ENCODE results near the gene LCP2. TPM values are rescaled to one million over a fixed set of nuclear protein-coding genes. Genes with fewer than 3 reads are reported as not detected.

Gene LCP2
- total and polyA plus RNA-seq, 2 experiments from 2014 or later: 0.80 TPM; not detected in 1

DNA sequence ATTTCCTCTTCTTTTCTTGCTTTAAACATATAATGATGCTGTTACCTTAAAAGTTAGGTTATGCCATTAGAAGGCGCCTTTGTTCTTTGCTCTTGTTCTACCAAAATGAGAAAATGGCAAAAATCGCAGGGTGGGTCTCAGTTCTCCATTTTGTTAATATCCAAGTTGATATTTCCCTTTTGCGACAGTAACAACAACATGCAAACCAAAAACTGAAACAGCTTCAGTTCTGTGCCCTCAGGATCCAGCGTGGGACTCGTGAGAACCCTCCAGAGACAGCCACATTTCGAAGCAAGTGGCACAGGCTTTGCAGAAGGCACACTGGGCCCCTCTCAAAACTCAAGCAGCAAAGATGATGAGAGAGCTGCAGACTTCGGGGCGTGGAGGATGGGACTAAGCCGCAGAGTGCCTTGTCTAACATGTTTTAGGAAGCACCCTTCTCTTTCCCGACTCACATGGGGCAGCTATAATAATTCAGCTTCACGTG is 33.0 kb upstream of the LCP2 start:
- no peaks in the 10 kb centered on the region for H4K20me1 ChIP-seq (ENCODE audit: insufficient read depth, poor library complexity, severe bottlenecking)
- H3K9me3 ChIP-seq (ENCODE audit: low read depth): no peaks in the 10 kb centered on the region
- H3K36me3 ChIP-seq (replicated peaks; ENCODE audit: insufficient read depth, low read depth): no peaks in the 10 kb centered on the region
- no peak overlapping the region for H3K4me3 ChIP-seq
- DNase-seq (ENCODE audit: low spot score): no peak
- H3K27me3 ChIP-seq: no peaks in the 10 kb centered on the region
- H3K27ac ChIP-seq: no peak overlapping the region
- WGBS (ENCODE audit: low lambda C conversion rate, missing lambda C conversion rate): 92% methylated on average over 11 of the region's 11 CpGs
- no peaks in the 10 kb centered on the region for H3K4me1 ChIP-seq (ENCODE audit: insufficient read depth)
- no peak overlapping the region for H2AFZ ChIP-seq
- H3K79me2 ChIP-seq: no peaks in the 10 kb centered on the region
- H3K4me2 ChIP-seq: no peak overlapping the region
- H3K9me2 ChIP-seq (replicated peaks; ENCODE audit: insufficient read depth): no peaks in the 10 kb centered on the region
- TF ChIP-seq, protein P1, sequence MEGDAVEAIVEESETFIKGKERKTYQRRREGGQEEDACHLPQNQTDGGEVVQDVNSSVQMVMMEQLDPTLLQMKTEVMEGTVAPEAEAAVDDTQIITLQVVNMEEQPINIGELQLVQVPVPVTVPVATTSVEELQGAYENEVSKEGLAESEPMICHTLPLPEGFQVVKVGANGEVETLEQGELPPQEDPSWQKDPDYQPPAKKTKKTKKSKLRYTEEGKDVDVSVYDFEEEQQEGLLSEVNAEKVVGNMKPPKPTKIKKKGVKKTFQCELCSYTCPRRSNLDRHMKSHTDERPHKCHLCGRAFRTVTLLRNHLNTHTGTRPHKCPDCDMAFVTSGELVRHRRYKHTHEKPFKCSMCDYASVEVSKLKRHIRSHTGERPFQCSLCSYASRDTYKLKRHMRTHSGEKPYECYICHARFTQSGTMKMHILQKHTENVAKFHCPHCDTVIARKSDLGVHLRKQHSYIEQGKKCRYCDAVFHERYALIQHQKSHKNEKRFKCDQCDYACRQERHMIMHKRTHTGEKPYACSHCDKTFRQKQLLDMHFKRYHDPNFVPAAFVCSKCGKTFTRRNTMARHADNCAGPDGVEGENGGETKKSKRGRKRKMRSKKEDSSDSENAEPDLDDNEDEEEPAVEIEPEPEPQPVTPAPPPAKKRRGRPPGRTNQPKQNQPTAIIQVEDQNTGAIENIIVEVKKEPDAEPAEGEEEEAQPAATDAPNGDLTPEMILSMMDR (IDR thresholded peaks at IDR 0.05; ENCODE audit: poor library complexity): no peak
- no peak for TF ChIP-seq EZH2phosphoT487 (IDR thresholded peaks at IDR 0.05; ENCODE audit: low read depth, severe bottlenecking, unreplicated experiment)
- no peak for TF ChIP-seq EZH2 (IDR thresholded peaks at IDR 0.05; ENCODE audit: borderline replicate concordance)

DNA sequence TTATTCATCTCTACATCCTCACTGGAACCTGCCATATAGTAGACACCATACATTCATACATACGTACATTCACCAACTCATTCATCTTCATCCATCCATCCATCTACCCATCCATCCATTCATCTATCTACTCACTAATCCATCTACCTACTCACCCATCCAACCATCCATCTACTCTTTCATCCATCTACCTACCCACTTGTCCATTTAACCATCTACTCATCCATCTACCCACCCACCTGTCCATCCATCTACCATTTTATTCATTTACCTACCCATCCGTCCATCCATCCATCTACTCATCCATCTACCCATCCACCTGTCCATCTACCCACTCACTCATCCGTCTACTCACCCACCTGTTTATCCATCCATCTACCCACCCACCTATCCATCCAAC is 31.9 kb upstream of the LCP2 start:
- H3K9me2 ChIP-seq (replicated peaks; ENCODE audit: insufficient read depth): no peaks in the 10 kb centered on the region
- no peaks in the 10 kb centered on the region for H3K9me3 ChIP-seq (ENCODE audit: low read depth)
- no peak overlapping the region for H3K4me3 ChIP-seq
- no peak overlapping the region for H3K27ac ChIP-seq
- no peaks in the 10 kb centered on the region for H3K36me3 ChIP-seq (replicated peaks; ENCODE audit: insufficient read depth, low read depth)
- H4K20me1 ChIP-seq (ENCODE audit: insufficient read depth, poor library complexity, severe bottlenecking): no peaks in the 10 kb centered on the region
- no peaks in the 10 kb centered on the region for H3K27me3 ChIP-seq
- H2AFZ ChIP-seq: no peak overlapping the region
- TF ChIP-seq, protein P1 (IDR thresholded peaks at IDR 0.05; ENCODE audit: poor library complexity): no peak
- no peak for TF ChIP-seq EZH2 (IDR thresholded peaks at IDR 0.05; ENCODE audit: borderline replicate concordance)
- WGBS (ENCODE audit: low lambda C conversion rate, missing lambda C conversion rate): 88% methylated on average over 3 of the region's 3 CpGs
- no peak for DNase-seq (ENCODE audit: low spot score)
- H3K4me1 ChIP-seq (ENCODE audit: insufficient read depth): no peaks in the 10 kb centered on the region
- H3K79me2 ChIP-seq: no peaks in the 10 kb centered on the region
- no peak overlapping the region for H3K4me2 ChIP-seq

DNA sequence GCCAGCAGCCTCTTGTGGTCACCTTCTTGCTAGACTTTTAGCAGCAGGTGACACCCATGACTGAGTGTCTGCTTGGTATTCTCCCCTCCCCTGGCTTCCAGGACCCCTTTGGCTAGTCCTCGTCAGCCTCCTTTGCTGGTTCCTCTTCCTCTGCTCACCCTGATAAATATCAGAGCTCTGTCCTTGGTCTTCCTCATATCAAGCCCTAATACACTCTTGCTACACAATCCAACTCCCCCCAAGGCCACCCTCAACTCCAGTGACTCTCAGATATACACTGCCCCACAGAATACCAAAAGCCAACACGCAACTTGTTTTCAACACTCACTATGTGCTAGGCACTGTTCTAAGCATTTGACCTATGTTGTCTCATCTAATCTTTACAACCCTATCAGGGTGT is 30.3 kb upstream of the LCP2 start:
- TF ChIP-seq EZH2 (IDR thresholded peaks at IDR 0.05; ENCODE audit: borderline replicate concordance): no peak
- TF ChIP-seq, protein P1 (IDR thresholded peaks at IDR 0.05; ENCODE audit: poor library complexity): no peak
- no peak for TF ChIP-seq EZH2phosphoT487 (IDR thresholded peaks at IDR 0.05; ENCODE audit: low read depth, severe bottlenecking, unreplicated experiment)

DNA sequence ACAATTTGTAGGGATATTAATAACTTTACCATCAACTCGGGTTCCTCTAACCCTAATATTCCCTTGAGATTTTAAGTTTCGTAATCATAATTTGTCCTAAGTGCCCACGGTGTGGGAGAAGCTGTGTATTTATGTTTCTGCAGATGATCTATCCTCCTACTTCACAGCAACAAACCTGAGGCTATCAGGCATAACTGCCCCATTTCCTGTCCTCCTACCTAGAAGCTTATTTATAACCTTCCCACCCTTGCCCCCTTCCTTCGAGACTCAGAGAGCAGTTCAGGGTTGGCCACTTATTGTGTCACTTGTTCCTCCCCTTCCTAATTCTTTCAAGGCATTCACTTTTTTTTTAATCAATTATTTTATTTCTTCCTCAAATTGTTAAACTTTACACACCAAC is 29.6 kb upstream of the LCP2 start:
- WGBS (ENCODE audit: low lambda C conversion rate, missing lambda C conversion rate): 81% methylated on average over 4 of the region's 4 CpGs
- H3K4me2 ChIP-seq: no peak overlapping the region
- H3K4me3 ChIP-seq: no peak overlapping the region
- TF ChIP-seq, protein P1 (IDR thresholded peaks at IDR 0.05; ENCODE audit: poor library complexity): no peak
- TF ChIP-seq EZH2phosphoT487 (IDR thresholded peaks at IDR 0.05; ENCODE audit: low read depth, severe bottlenecking, unreplicated experiment) (no peak), EZH2 (IDR thresholded peaks at IDR 0.05; ENCODE audit: borderline replicate concordance) (no peak)
- H3K36me3 ChIP-seq (replicated peaks; ENCODE audit: insufficient read depth, low read depth): no peaks in the 10 kb centered on the region
- H2AFZ ChIP-seq: no peak overlapping the region
- H3K27ac ChIP-seq: no peak overlapping the region
- no peaks in the 10 kb centered on the region for H3K27me3 ChIP-seq
- H3K79me2 ChIP-seq: no peaks in the 10 kb centered on the region
- H3K9me2 ChIP-seq (replicated peaks; ENCODE audit: insufficient read depth): no peaks in the 10 kb centered on the region
- no peaks in the 10 kb centered on the region for H4K20me1 ChIP-seq (ENCODE audit: insufficient read depth, poor library complexity, severe bottlenecking)
- no peak for DNase-seq (ENCODE audit: low spot score)
- H3K9me3 ChIP-seq (ENCODE audit: low read depth): no peaks in the 10 kb centered on the region
- H3K4me1 ChIP-seq (ENCODE audit: insufficient read depth): no peaks in the 10 kb centered on the region

More for the DNA sequence above, 30.3 kb upstream of the LCP2 start:
- no peaks in the 10 kb centered on the region for H3K79me2 ChIP-seq
- WGBS (ENCODE audit: low lambda C conversion rate, missing lambda C conversion rate): 89% methylated on average over 2 of the region's 2 CpGs
- no peaks in the 10 kb centered on the region for H4K20me1 ChIP-seq (ENCODE audit: insufficient read depth, poor library complexity, severe bottlenecking)
- no peak for DNase-seq (ENCODE audit: low spot score)
- H3K9me2 ChIP-seq (replicated peaks; ENCODE audit: insufficient read depth): no peaks in the 10 kb centered on the region
- H3K4me1 ChIP-seq (ENCODE audit: insufficient read depth): no peaks in the 10 kb centered on the region
- H3K27ac ChIP-seq: no peak overlapping the region
- no peaks in the 10 kb centered on the region for H3K27me3 ChIP-seq
- no peaks in the 10 kb centered on the region for H3K36me3 ChIP-seq (replicated peaks; ENCODE audit: insufficient read depth, low read depth)
- H3K9me3 ChIP-seq (ENCODE audit: low read depth): no peaks in the 10 kb centered on the region
- no peak overlapping the region for H3K4me2 ChIP-seq
- no peak overlapping the region for H3K4me3 ChIP-seq
- no peak overlapping the region for H2AFZ ChIP-seq

Measured in hepatocyte (in vitro differentiated cells).